HepG2 (cell line): ENCODE data around the gene RARA. TPM values are rescaled to one million over a fixed set of nuclear protein-coding genes. Genes with fewer than 3 reads are reported as not detected.

Experiments used
- GABPB1 ChIP-seq: IDR thresholded peaks from 2 replicates; pipeline ENCODE4 v1.6.1; 2016; ENCODE audit warnings: mild to moderate bottlenecking, missing genetic modification reagents, moderate library complexity, missing compliant biosample characterization
- HCFC1 ChIP-seq: fragments of 150-350 bp; IDR thresholded peaks from 2 replicates; pipeline ENCODE4 v1.6.1; 2014; ENCODE audit warnings: low read depth, low read length
- HNRNPUL1 ChIP-seq: fragments of 200-400 bp; formaldehyde crosslinking; IDR thresholded peaks from 2 replicates; pipeline ENCODE4 v1.6.1; 2017; ENCODE audit warnings: low read depth, mild to moderate bottlenecking, low read length, moderate library complexity
- HOXA7 ChIP-seq: sonication (generic); formaldehyde crosslinking; IDR thresholded peaks from 2 replicates; pipeline ENCODE4 v1.8.1; 2022; ENCODE audit warnings: mild to moderate bottlenecking, missing genetic modification reagents, moderate library complexity
- KLF9 ChIP-seq: IDR thresholded peaks from 2 replicates; pipeline ENCODE4 v1.6.1; 2016; ENCODE audit warnings: low read depth
- NR2F6 ChIP-seq, 2 experiments: IDR thresholded peaks; 2 replicates each; pipeline ENCODE4 v1.6.1; 2016; ENCODE audit warnings: antibody characterized with exemption in 1 of 2, mild to moderate bottlenecking in 1 of 2
- PHB2 ChIP-seq: fragments of 450-650 bp; IDR thresholded peaks from 2 replicates; pipeline ENCODE4 v1.6.1; 2018; ENCODE audit not compliant: partially characterized antibody
- POLR2AphosphoS2 ChIP-seq: IDR thresholded peaks from 2 replicates; pipeline ENCODE4 v1.6.1; 2011; ENCODE audit warnings: low read depth, low read length, improper control_type of control experiment
- RFXAP ChIP-seq: sonication (generic); formaldehyde crosslinking; IDR thresholded peaks from 2 replicates; pipeline ENCODE4 v1.4.0; 2020; ENCODE audit warnings: missing genetic modification reagents, borderline replicate concordance
- WIZ ChIP-seq: sonication (generic); formaldehyde crosslinking; IDR thresholded peaks from 2 replicates; pipeline ENCODE4 v1.5.1; 2020; ENCODE audit warnings: mild to moderate bottlenecking, missing genetic modification reagents
- YY1 ChIP-seq: IDR thresholded peaks from 2 replicates; pipeline ENCODE4 v1.6.1; 2011; ENCODE audit warnings: low read length, low read depth, moderate library complexity, mild to moderate bottlenecking; ENCODE audit not compliant: insufficient read depth, insufficient replicate concordance
- ZBTB1 ChIP-seq: sonication (generic); formaldehyde crosslinking; IDR thresholded peaks from 2 replicates; pipeline ENCODE4 v1.4.0; 2020; ENCODE audit warnings: missing genetic modification reagents, borderline replicate concordance
- ZKSCAN5 ChIP-seq: sonication (generic); formaldehyde crosslinking; IDR thresholded peaks from 2 replicates; pipeline ENCODE4 v1.5.1; 2020; ENCODE audit warnings: mild to moderate bottlenecking, missing genetic modification reagents
- ZNF329 ChIP-seq: sonication (generic); formaldehyde crosslinking; IDR thresholded peaks from 2 replicates; pipeline ENCODE4 v1.9.0; 2021; ENCODE audit warnings: low read depth, mild to moderate bottlenecking, missing genetic modification reagents
- ZNF350 ChIP-seq: sonication (generic); formaldehyde crosslinking; IDR thresholded peaks from 2 replicates; pipeline ENCODE4 v1.4.0; 2020; ENCODE audit warnings: mild to moderate bottlenecking, low read depth, missing genetic modification reagents, borderline replicate concordance
- ZSCAN9 ChIP-seq: IDR thresholded peaks from 2 replicates; pipeline ENCODE4 v1.6.1; 2016; ENCODE audit warnings: borderline replicate concordance
- polyA plus RNA-seq, 8 experiments: library from polyadenylated mRNA; depleted of rRNA in 3 of 8; stranded (reverse) in 7 of 8; unstranded in 1 of 8; fragments of >200 nt; fragmentation: Illumina TruSeq in 4 of 8; extraction: Trizol in 4 of 8; gene quantifications; 2 replicates each; pipeline versions ENCODE4 v1.2.1 to v1.2.3, GENCODE V29; 2011 to 2016; ENCODE audit warnings: low read depth in 4 of 8, missing spikeins in 1 of 8, mixed read lengths in 1 of 8; ENCODE audit not compliant: insufficient read depth in 1 of 8
- total RNA-seq, 5 experiments: library from RNA; depleted of rRNA; stranded (reverse); fragments of >200 nt; fragmentation: Illumina TruSeq; extraction: Trizol; gene quantifications; 2 replicates each; pipeline ENCODE4 v1.2.3, GENCODE V29; 2016; ENCODE audit warnings: low read depth in 1 of 5
- TF ChIP-seq, protein P1 (sequence below): sonication (generic); formaldehyde crosslinking; IDR thresholded peaks from 2 replicates; pipeline ENCODE4 v1.8.0; 2022; ENCODE audit warnings: low read depth, missing genetic modification reagents
- TF ChIP-seq, protein P2 (sequence below): sonication (generic); formaldehyde crosslinking; IDR thresholded peaks from 2 replicates; pipeline ENCODE4 v1.4.0; 2020; ENCODE audit warnings: missing genetic modification reagents, borderline replicate concordance
- TF ChIP-seq, protein P3 (sequence below): IDR thresholded peaks from 2 replicates; pipeline ENCODE4 v1.6.1; 2016; ENCODE audit warnings: low read depth, missing genetic modification reagents, missing compliant biosample characterization

Gene RARA
- total and polyA plus RNA-seq, 2 of the 13 experiments (the other 11 are each of a cell fraction or from before 2014, with no cell fraction given) = 6.4 to 8.6 TPM

DNA sequence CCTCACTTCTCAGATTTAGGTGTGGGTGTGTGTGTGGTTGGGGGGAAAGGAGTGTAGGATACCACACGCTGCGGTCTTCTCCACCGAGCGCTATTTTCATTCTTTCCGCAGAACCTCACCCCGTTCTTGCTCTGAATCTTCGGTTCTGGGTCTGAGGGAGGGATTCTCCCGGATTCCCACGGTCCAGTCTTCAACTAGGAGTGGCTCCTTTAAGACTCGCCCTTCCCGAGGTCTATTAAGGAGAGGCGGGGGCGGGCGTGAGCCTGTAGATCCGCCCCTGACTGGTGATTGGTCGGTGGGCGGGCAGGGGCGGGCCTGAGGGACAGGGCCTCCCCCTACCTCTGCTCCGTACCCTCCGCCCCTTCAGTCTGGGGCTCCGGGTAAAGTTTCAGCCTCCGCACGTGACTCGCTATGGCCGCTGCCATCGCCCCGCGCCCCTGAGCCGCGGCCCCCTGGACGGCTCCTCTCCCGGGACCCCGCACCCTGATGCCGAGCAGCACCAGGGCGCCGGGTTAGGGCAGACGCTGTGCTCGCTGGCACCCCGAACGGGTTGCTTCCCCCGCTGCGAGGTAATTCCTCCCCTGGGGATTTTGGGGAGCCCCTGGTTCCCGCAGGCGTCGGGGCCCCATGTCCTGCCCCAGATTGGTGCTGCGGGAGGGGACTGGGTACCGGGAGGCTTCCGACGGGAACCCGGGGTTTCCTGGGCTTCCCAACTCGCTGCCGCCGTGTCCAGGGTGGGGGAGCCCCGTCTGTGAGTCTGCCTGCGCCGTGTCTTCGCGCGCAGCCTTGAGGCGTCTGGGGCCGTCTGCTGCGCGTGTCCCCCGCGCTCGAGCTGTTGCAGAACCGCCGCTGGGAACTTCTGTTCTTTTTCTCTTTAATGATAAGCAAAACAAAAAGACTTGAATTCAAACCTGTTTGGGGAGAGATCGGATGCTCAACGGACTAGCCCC is 9.2 kb downstream of the RARA start (continued):
- TF ChIP-seq, protein P1, sequence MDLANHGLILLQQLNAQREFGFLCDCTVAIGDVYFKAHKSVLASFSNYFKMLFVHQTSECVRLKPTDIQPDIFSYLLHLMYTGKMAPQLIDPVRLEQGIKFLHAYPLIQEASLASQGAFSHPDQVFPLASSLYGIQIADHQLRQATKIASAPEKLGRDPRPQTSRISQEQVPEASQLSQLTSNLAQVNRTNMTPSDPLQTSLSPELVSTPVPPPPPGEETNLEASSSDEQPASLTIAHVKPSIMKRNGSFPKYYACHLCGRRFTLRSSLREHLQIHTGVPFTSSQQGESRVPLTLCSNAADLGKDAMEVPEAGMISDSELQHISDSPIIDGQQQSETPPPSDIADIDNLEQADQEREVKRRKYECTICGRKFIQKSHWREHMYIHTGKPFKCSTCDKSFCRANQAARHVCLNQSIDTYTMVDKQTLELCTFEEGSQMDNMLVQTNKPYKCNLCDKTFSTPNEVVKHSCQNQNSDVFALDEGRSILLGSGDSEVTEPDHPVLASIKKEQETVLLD (CRISPR knock-in tag) = 0 out of 2 replicates have a peak, but pooled peaks have one; percentile 30
- TF ChIP-seq PHB2 (no peak), HCFC1 (no peak; the same call in 1 of the 2 replicates), HNRNPUL1 (no peak), KLF9 (CRISPR knock-in tag) (no peak), POLR2AphosphoS2 (no peak), ZSCAN9 (CRISPR knock-in tag) (peak; percentile 67; the same call in 1 of the 2 replicates), GABPB1 (CRISPR knock-in tag) (peak; percentile 75; the same call in 1 of the 2 replicates), NR2F6 (IDR thresholded peaks at IDR 0.05) (no peak), NR2F6 (CRISPR knock-in tag; IDR thresholded peaks at IDR 0.05) (peak; percentile 53; the same call in 1 of the 2 replicates), YY1 (peak; percentile 94), ZKSCAN5 (CRISPR knock-in tag) (no peak), ZBTB1 (no peak), HOXA7 (CRISPR knock-in tag) (no peak), ZNF350 (CRISPR knock-in tag) (peak; percentile 17), ZNF329 (CRISPR knock-in tag) (no peak), RFXAP (CRISPR knock-in tag) (no peak; the same call in 1 of the 2 replicates), WIZ (peak; percentile 80)
- TF ChIP-seq, protein P2, sequence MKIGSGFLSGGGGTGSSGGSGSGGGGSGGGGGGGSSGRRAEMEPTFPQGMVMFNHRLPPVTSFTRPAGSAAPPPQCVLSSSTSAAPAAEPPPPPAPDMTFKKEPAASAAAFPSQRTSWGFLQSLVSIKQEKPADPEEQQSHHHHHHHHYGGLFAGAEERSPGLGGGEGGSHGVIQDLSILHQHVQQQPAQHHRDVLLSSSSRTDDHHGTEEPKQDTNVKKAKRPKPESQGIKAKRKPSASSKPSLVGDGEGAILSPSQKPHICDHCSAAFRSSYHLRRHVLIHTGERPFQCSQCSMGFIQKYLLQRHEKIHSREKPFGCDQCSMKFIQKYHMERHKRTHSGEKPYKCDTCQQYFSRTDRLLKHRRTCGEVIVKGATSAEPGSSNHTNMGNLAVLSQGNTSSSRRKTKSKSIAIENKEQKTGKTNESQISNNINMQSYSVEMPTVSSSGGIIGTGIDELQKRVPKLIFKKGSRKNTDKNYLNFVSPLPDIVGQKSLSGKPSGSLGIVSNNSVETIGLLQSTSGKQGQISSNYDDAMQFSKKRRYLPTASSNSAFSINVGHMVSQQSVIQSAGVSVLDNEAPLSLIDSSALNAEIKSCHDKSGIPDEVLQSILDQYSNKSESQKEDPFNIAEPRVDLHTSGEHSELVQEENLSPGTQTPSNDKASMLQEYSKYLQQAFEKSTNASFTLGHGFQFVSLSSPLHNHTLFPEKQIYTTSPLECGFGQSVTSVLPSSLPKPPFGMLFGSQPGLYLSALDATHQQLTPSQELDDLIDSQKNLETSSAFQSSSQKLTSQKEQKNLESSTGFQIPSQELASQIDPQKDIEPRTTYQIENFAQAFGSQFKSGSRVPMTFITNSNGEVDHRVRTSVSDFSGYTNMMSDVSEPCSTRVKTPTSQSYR (CRISPR knock-in tag) = no peak
- TF ChIP-seq, protein P3, sequence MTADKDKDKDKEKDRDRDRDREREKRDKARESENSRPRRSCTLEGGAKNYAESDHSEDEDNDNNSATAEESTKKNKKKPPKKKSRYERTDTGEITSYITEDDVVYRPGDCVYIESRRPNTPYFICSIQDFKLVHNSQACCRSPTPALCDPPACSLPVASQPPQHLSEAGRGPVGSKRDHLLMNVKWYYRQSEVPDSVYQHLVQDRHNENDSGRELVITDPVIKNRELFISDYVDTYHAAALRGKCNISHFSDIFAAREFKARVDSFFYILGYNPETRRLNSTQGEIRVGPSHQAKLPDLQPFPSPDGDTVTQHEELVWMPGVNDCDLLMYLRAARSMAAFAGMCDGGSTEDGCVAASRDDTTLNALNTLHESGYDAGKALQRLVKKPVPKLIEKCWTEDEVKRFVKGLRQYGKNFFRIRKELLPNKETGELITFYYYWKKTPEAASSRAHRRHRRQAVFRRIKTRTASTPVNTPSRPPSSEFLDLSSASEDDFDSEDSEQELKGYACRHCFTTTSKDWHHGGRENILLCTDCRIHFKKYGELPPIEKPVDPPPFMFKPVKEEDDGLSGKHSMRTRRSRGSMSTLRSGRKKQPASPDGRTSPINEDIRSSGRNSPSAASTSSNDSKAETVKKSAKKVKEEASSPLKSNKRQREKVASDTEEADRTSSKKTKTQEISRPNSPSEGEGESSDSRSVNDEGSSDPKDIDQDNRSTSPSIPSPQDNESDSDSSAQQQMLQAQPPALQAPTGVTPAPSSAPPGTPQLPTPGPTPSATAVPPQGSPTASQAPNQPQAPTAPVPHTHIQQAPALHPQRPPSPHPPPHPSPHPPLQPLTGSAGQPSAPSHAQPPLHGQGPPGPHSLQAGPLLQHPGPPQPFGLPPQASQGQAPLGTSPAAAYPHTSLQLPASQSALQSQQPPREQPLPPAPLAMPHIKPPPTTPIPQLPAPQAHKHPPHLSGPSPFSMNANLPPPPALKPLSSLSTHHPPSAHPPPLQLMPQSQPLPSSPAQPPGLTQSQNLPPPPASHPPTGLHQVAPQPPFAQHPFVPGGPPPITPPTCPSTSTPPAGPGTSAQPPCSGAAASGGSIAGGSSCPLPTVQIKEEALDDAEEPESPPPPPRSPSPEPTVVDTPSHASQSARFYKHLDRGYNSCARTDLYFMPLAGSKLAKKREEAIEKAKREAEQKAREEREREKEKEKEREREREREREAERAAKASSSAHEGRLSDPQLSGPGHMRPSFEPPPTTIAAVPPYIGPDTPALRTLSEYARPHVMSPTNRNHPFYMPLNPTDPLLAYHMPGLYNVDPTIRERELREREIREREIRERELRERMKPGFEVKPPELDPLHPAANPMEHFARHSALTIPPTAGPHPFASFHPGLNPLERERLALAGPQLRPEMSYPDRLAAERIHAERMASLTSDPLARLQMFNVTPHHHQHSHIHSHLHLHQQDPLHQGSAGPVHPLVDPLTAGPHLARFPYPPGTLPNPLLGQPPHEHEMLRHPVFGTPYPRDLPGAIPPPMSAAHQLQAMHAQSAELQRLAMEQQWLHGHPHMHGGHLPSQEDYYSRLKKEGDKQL (CRISPR knock-in tag) = no peak
